H1 (cell line): ENCODE data around the gene ZNF18. TPM values are rescaled to one million over a fixed set of nuclear protein-coding genes. Genes with fewer than 3 reads are reported as not detected.

ENCODE experiments used
- BCL11A ChIP-seq, 2 experiments: IDR thresholded peaks; one replicate each; pipeline ENCODE4 v1.6.1; 2011; ENCODE audit warnings: low read depth in 2 of 2, low read length in 2 of 2, mild to moderate bottlenecking in 2 of 2
- CHD2 ChIP-seq: IDR thresholded peaks from 2 replicates; pipeline ENCODE4 v1.6.1; 2012; ENCODE audit warnings: low read length, improper control_type of control experiment
- EP300 ChIP-seq, 2 experiments: IDR thresholded peaks; 1 replicate in 1 of 2; 2 replicates in 1 of 2; pipeline ENCODE4 v1.6.1; 2011 to 2012; ENCODE audit warnings: low read depth in 2 of 2, low read length in 2 of 2, mild to moderate bottlenecking in 2 of 2, borderline replicate concordance in 1 of 2, inconsistent platforms in 1 of 2, moderate library complexity in 1 of 2
- KDM5A ChIP-seq: fragments of 200-600 bp; IDR thresholded peaks from 2 replicates; pipeline ENCODE4 v1.7.1; 2012; ENCODE audit warnings: mild to moderate bottlenecking, low read length, inconsistent platforms, mixed read lengths
- NRF1 ChIP-seq: IDR thresholded peaks from 2 replicates; pipeline ENCODE4 v1.6.1; 2011; ENCODE audit warnings: mild to moderate bottlenecking, low read depth, low read length, improper control_type of control experiment
- RAD21 ChIP-seq, 2 experiments: IDR thresholded peaks in 1 of 2; conservative IDR thresholded peaks in 1 of 2; 2 replicates each; pipeline ENCODE4 v1.6.1; 2011; ENCODE audit warnings: low read depth in 2 of 2, low read length in 2 of 2, improper control_type of control experiment in 1 of 2, inconsistent platforms in 1 of 2, mild to moderate bottlenecking in 1 of 2, moderate library complexity in 1 of 2
- TEAD4 ChIP-seq: IDR thresholded peaks from 2 replicates; pipeline ENCODE4 v1.6.1; 2012; ENCODE audit warnings: low read depth, low read length, inconsistent platforms, mixed read lengths
- polyA plus RNA-seq, 7 experiments: library from polyadenylated mRNA; depleted of rRNA in 3 of 7; stranded (reverse) in 5 of 7; unstranded in 2 of 7; fragments of >200 nt in 5 of 7; fragments of 200-250 nt in 2 of 7; gene quantifications; 1 replicate in 5 of 7; 2 replicates in 1 of 7; 4 replicates in 1 of 7; pipeline versions ENCODE4 v1.2.1 to v1.2.3, GENCODE V29; 2011 to 2013; ENCODE audit warnings: missing spikeins in 2 of 7, mixed read lengths in 2 of 7
- total RNA-seq: library from RNA; stranded (reverse); fragmentation: NEBNext Ultra II Directional; extraction: Animal tissue kit (Norgen Biotek cat#: 25700); gene quantifications from 2 replicates; pipeline ENCODE4 v1.2.1, GENCODE V29; 2021
- TF ChIP-seq, protein P1 (sequence below): fragments of 300-600 bp; sonication (generic); IDR thresholded peaks from 2 replicates; pipeline ENCODE4 v1.7.1; 2012; ENCODE audit warnings: low read length, moderate library complexity, mild to moderate bottlenecking, inconsistent platforms; ENCODE audit not compliant: insufficient replicate concordance

ZNF18 gene
- total and polyA plus RNA-seq, 2 of the 8 experiments (the other 6 are each of a cell fraction or from before 2014, with no cell fraction given), result 3.0 to 9.9 TPM

DNA sequence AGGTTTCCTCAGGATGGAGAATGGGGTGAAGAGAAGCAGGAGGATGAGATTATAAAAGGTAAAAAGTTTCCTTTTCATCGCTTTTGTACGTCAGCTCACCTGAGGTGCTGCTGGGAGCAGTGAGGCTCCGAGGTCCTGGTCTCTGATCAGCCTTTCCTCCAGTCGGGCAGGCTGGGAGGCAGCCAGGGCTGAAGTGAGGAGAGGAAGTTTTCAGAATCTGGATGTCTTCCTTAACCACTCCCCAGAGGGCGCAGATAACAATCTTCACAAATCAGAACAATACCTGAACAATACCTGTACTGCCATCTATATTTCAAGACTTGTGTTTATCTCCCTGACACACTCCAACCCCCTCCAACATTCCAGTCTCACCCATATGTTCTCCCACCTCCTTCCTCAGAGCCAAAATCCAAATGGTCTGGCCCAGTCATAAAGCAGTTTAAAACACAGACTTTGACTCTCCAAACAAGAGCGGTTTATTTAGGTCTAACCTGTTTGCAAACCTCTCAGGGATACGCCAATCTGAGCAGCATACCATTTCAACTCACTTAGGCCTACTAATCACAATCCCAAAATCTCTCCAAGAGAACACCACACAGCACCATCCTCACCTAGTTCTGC, 6.8 kb downstream of the ZNF18 start (continued):
- TF ChIP-seq, protein P1, sequence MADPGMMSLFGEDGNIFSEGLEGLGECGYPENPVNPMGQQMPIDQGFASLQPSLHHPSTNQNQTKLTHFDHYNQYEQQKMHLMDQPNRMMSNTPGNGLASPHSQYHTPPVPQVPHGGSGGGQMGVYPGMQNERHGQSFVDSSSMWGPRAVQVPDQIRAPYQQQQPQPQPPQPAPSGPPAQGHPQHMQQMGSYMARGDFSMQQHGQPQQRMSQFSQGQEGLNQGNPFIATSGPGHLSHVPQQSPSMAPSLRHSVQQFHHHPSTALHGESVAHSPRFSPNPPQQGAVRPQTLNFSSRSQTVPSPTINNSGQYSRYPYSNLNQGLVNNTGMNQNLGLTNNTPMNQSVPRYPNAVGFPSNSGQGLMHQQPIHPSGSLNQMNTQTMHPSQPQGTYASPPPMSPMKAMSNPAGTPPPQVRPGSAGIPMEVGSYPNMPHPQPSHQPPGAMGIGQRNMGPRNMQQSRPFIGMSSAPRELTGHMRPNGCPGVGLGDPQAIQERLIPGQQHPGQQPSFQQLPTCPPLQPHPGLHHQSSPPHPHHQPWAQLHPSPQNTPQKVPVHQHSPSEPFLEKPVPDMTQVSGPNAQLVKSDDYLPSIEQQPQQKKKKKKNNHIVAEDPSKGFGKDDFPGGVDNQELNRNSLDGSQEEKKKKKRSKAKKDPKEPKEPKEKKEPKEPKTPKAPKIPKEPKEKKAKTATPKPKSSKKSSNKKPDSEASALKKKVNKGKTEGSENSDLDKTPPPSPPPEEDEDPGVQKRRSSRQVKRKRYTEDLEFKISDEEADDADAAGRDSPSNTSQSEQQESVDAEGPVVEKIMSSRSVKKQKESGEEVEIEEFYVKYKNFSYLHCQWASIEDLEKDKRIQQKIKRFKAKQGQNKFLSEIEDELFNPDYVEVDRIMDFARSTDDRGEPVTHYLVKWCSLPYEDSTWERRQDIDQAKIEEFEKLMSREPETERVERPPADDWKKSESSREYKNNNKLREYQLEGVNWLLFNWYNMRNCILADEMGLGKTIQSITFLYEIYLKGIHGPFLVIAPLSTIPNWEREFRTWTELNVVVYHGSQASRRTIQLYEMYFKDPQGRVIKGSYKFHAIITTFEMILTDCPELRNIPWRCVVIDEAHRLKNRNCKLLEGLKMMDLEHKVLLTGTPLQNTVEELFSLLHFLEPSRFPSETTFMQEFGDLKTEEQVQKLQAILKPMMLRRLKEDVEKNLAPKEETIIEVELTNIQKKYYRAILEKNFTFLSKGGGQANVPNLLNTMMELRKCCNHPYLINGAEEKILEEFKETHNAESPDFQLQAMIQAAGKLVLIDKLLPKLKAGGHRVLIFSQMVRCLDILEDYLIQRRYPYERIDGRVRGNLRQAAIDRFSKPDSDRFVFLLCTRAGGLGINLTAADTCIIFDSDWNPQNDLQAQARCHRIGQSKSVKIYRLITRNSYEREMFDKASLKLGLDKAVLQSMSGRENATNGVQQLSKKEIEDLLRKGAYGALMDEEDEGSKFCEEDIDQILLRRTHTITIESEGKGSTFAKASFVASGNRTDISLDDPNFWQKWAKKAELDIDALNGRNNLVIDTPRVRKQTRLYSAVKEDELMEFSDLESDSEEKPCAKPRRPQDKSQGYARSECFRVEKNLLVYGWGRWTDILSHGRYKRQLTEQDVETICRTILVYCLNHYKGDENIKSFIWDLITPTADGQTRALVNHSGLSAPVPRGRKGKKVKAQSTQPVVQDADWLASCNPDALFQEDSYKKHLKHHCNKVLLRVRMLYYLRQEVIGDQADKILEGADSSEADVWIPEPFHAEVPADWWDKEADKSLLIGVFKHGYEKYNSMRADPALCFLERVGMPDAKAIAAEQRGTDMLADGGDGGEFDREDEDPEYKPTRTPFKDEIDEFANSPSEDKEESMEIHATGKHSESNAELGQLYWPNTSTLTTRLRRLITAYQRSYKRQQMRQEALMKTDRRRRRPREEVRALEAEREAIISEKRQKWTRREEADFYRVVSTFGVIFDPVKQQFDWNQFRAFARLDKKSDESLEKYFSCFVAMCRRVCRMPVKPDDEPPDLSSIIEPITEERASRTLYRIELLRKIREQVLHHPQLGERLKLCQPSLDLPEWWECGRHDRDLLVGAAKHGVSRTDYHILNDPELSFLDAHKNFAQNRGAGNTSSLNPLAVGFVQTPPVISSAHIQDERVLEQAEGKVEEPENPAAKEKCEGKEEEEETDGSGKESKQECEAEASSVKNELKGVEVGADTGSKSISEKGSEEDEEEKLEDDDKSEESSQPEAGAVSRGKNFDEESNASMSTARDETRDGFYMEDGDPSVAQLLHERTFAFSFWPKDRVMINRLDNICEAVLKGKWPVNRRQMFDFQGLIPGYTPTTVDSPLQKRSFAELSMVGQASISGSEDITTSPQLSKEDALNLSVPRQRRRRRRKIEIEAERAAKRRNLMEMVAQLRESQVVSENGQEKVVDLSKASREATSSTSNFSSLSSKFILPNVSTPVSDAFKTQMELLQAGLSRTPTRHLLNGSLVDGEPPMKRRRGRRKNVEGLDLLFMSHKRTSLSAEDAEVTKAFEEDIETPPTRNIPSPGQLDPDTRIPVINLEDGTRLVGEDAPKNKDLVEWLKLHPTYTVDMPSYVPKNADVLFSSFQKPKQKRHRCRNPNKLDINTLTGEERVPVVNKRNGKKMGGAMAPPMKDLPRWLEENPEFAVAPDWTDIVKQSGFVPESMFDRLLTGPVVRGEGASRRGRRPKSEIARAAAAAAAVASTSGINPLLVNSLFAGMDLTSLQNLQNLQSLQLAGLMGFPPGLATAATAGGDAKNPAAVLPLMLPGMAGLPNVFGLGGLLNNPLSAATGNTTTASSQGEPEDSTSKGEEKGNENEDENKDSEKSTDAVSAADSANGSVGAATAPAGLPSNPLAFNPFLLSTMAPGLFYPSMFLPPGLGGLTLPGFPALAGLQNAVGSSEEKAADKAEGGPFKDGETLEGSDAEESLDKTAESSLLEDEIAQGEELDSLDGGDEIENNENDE, result no peak
- TF ChIP-seq TEAD4 (no peak), EP300 (IDR thresholded peaks at IDR 0.05; ENCODE audit: borderline replicate concordance in 1 of 2, low read depth in 2 of 2, low read length in 2 of 2) (no peak), RAD21 (IDR thresholded peaks at IDR 0.05 in 1 of 2, conservative IDR thresholded peaks at IDR 0.05 in 1 of 2; ENCODE audit: low read depth in 2 of 2, low read length in 2 of 2) (no peak), KDM5A (no peak), BCL11A (IDR thresholded peaks at IDR 0.05; ENCODE audit: low read depth in 2 of 2, low read length in 2 of 2) (no peak), CHD2 (no peak), NRF1 (no peak)
